Mucosa of descending colon (tissue), 3 donors: ENCODE measurements around the gene ARL5C. TPM values are rescaled to one million over a fixed set of nuclear protein-coding genes. Genes with fewer than 3 reads are reported as not detected.
"Not testable (repeated sequence)": the region's sequence is repeated elsewhere in the genome, so short reads cannot be mapped to it uniquely, and the experiment has no call there.

Source experiments
- ATAC-seq: fragments of 200-7000 bp; cut with Tn5 transposase; one replicate; pipeline ENCODE4 v1.9.1; 2020; ENCODE audit warnings: mild to moderate bottlenecking, moderate library complexity
- DNase-seq, 3 donors: peaks; one replicate each; pipeline ENCODE4 v3.0.0-alpha.2; 2020
- H3K36me3 ChIP-seq: fragments of 200-600 bp; one replicate; pipeline ENCODE4 v1.8.0; 2021; ENCODE audit warnings: low read depth, mild to moderate bottlenecking
- H3K4me1 ChIP-seq: fragments of 200-600 bp; one replicate; pipeline ENCODE4 v1.8.0; 2021; ENCODE audit warnings: low read depth, mild to moderate bottlenecking
- H3K4me3 ChIP-seq: fragments of 200-600 bp; one replicate; pipeline ENCODE4 v1.8.0; 2021; ENCODE audit warnings: mild to moderate bottlenecking
- H3K9me3 ChIP-seq: fragments of 200-600 bp; one replicate; pipeline ENCODE4 v1.8.0; 2021; ENCODE audit warnings: mild to moderate bottlenecking
- CTCF ChIP-seq: fragments of 200-600 bp; IDR thresholded peaks from one replicate; pipeline ENCODE4 v1.8.0; 2022; ENCODE audit warnings: antibody characterized with exemption, mild to moderate bottlenecking
- intact Hi-C, 2 donors: fragments of 100-400 bp; cut with DNase I in 1 of 2; cut with micrococcal nuclease in 1 of 2; formaldehyde crosslinking; loops; one replicate each; pipeline versions ENCODE4 v1.11.0 to v1.11.1; 2022; cut with DNase I, micrococcal nuclease
- total RNA-seq, 3 donors: library from RNA; stranded (reverse); fragmentation: NEBNext Ultra II Directional in 2 of 3; extraction: Animal tissue kit (Norgen Biotek cat#: 25700) in 2 of 3; gene quantifications; one replicate each; pipeline versions ENCODE4 v1.2.1 to v1.2.4, GENCODE V29; 2021 to 2023
- donor health status: DM: no; HTN: no; CAD: no; lungs with moderate emphysema.
- donor health status: DM: no; HTN: no; CAD: no.
- donor health status: DM: no; HTN: yes; CAD: no.

ARL5C gene
- total RNA-seq, 3 donors from 2014 or later: not detected

- intact Hi-C loops: no loop called here
- no peaks in the 10 kb centered on the region for H3K4me1 ChIP-seq
- TF ChIP-seq CTCF: no peak
- no peaks in the 10 kb centered on the region for H3K36me3 ChIP-seq
- no peak for DNase-seq
- ATAC-seq: no peak
- no peak overlapping the region for H3K4me3 ChIP-seq
- no peaks in the 10 kb centered on the region for H3K9me3 ChIP-seq
Observed at GRCh38 chr17:39138431-39139160, 27.4 kb downstream of the ARL5C start.

GRCh38 chr17:39134878-39135277, 31.1 kb downstream of the ARL5C start:
- Histone ChIP-seq H3K36me3 (no peaks in the 10 kb centered on the region), H3K4me3 (no peak overlapping the region), H3K4me1 (no peaks in the 10 kb centered on the region), H3K9me3 (no peaks in the 10 kb centered on the region)
- TF ChIP-seq CTCF: no peak
- ATAC-seq (no peak), DNase-seq (no peak)
- intact Hi-C loops: no loop called here

GRCh38 chr17:39132192-39132610, 33.8 kb downstream of the ARL5C start:
- Histone ChIP-seq H3K9me3 (no peaks in the 10 kb centered on the region), H3K4me1 (no peaks in the 10 kb centered on the region), H3K36me3 (no peaks in the 10 kb centered on the region), H3K4me3 (no peak overlapping the region)
- DNase-seq (no peak), ATAC-seq (peak; percentile 27)
- intact Hi-C loops: no loop called here
- no peak for TF ChIP-seq CTCF

GRCh38 chr17:39131616-39132015, 34.3 kb downstream of the ARL5C start:
- Histone ChIP-seq H3K4me1 (no peaks in the 10 kb centered on the region), H3K4me3 (no peak overlapping the region), H3K36me3 (no peaks in the 10 kb centered on the region), H3K9me3 (no peaks in the 10 kb centered on the region)
- ATAC-seq: no peak
- TF ChIP-seq CTCF: no peak
- no peak for DNase-seq
- intact Hi-C loops: no loop called here

DNA sequence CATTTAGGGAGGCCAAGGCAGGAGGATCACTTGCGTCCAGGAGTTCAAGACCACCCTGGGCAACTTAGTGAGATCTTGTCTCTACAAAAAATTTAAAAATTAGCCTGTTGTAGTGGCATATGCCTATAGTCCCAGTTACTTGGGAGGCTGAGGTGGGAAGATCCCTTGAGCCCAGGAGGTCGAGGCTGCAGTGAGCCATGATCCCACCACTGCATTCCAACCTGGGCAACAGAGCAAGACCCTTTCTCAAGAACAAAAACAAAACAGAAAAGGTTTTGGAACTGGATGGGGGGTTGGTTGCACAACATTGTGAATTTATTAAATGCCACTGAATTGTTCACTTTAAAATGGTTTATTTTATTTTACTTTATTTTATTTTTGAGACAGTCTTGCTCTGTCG, 35.8 kb downstream of the ARL5C start:
- no peak overlapping the region for H3K4me3 ChIP-seq
- intact Hi-C loops: no loop called here
- no peak for DNase-seq
- ATAC-seq: no peak
- H3K4me1 ChIP-seq: no peaks in the 10 kb centered on the region
- H3K9me3 ChIP-seq: no peaks in the 10 kb centered on the region
- no peaks in the 10 kb centered on the region for H3K36me3 ChIP-seq
- TF ChIP-seq CTCF: no peak

DNA sequence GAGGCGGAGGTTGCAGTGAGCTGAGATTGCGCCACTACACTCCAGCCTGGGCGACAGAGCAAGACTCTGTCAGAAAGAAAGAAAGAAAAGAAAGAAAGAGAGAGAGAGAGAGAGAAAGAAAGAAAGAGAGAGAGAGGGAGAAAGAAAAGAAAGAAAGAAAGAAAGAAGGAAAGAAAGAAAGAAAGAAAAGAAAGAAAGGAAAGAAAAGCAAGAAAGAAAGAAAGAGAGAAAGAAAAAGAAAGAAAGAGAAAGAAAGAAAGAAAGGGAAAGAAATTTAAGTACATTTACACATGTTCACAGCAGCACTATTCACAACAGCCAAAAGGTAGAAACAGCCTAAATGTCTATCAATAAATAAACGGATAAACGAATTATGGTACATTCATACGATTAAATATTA, 36.4 kb downstream of the ARL5C start:
- intact Hi-C loops, ATAC-seq, DNase-seq, H3K36me3 ChIP-seq, H3K4me3 ChIP-seq, H3K9me3 ChIP-seq, H3K4me1 ChIP-seq: not testable (repeated sequence)
